Fibroblast of lung (primary cell): ENCODE data around the gene GET4. TPM values are rescaled to one million over a fixed set of nuclear protein-coding genes. Genes with fewer than 3 reads are reported as not detected.

Experiments
- DNase-seq, 2 donors: peaks; one replicate each; pipeline versions ENCODE4 v3.0.0 to v3.0.0-alpha.2; 2010; ENCODE audit warnings: low read depth in 2 of 2
- H2AFZ ChIP-seq: 2 replicates; pipeline ENCODE4 v1.5.1; 2012; ENCODE audit warnings: low read length, control low read depth, inconsistent platforms
- H3K27ac ChIP-seq: 2 replicates; pipeline ENCODE4 v1.5.1; 2011; ENCODE audit warnings: low read length, control low read depth; ENCODE audit not compliant: insufficient read depth
- H3K27me3 ChIP-seq: 2 replicates; pipeline ENCODE4 v1.5.1; 2011; ENCODE audit warnings: mild to moderate bottlenecking, low read length; ENCODE audit not compliant: control insufficient read depth, insufficient read depth
- H3K36me3 ChIP-seq: 2 replicates; pipeline ENCODE4 v1.5.1; 2011; ENCODE audit warnings: low read length; ENCODE audit not compliant: control insufficient read depth, insufficient read depth
- H3K4me1 ChIP-seq: 2 replicates; pipeline ENCODE4 v1.5.1; 2011; ENCODE audit warnings: low read length; ENCODE audit not compliant: control insufficient read depth, insufficient read depth; ENCODE audit errors: extremely low read depth
- H3K4me2 ChIP-seq: 2 replicates; pipeline ENCODE4 v1.5.1; 2011; ENCODE audit warnings: low read length, control low read depth; ENCODE audit not compliant: insufficient read depth; ENCODE audit errors: extremely low read depth
- H3K4me3 ChIP-seq, 4 experiments: fragments of 200-600 bp in 1 of 4; sonication (generic) in 1 of 4; replicated peaks in 1 of 4; 2 replicates each; pipeline ENCODE4 v1.5.1; 2011 to 2016; ENCODE audit warnings: low read length in 4 of 4, low read depth in 3 of 4, mild to moderate bottlenecking in 3 of 4, control low read depth in 2 of 4, inconsistent platforms in 1 of 4, mixed read lengths in 1 of 4; ENCODE audit not compliant: insufficient read depth in 1 of 4; ENCODE audit errors: control extremely low read depth in 1 of 4
- H3K79me2 ChIP-seq: 2 replicates; pipeline ENCODE4 v1.5.1; 2012; ENCODE audit warnings: mild to moderate bottlenecking, low read length, inconsistent platforms; ENCODE audit not compliant: control insufficient read depth, insufficient read depth
- H3K9ac ChIP-seq: 2 replicates; pipeline ENCODE4 v1.5.1; 2011; ENCODE audit warnings: mild to moderate bottlenecking, low read length, control low read depth; ENCODE audit not compliant: insufficient read depth
- H3K9me3 ChIP-seq: 2 replicates; pipeline ENCODE4 v1.5.1; 2012; ENCODE audit warnings: low read depth, low read length; ENCODE audit not compliant: control insufficient read depth, insufficient read depth
- H4K20me1 ChIP-seq: 2 replicates; pipeline ENCODE4 v1.5.1; 2011; ENCODE audit warnings: low read length; ENCODE audit not compliant: control insufficient read depth, insufficient read depth; ENCODE audit errors: extremely low read depth
- EZH2 ChIP-seq: IDR thresholded peaks from 2 replicates; pipeline ENCODE4 v1.5.1; 2012; ENCODE audit warnings: low read length, control low read depth, mild to moderate bottlenecking; ENCODE audit errors: missing control alignments
- polyA plus RNA-seq, 2 donors: library from polyadenylated mRNA; depleted of rRNA in 1 of 2; stranded (reverse) in 1 of 2; unstranded in 1 of 2; fragments of >200 nt; gene quantifications; 2 replicates each; pipeline ENCODE4 v1.2.1, GENCODE V29; 2011 to 2012; ENCODE audit warnings: missing spikeins in 1 of 2
- total RNA-seq: library from RNA; depleted of rRNA; stranded (reverse); fragments of >200 nt; gene quantifications from 2 replicates; pipeline ENCODE4 v1.2.1, GENCODE V29; 2014
- TF ChIP-seq, protein P1 (sequence below), 2 donors: IDR thresholded peaks in 1 of 2; conservative IDR thresholded peaks in 1 of 2; 1 replicate in 1 of 2; 2 replicates in 1 of 2; pipeline ENCODE4 v1.5.1; 2011 to 2012; ENCODE audit warnings: low read length in 2 of 2, control low read depth in 1 of 2, inconsistent platforms in 1 of 2, low read depth in 1 of 2, mild to moderate bottlenecking in 1 of 2

The GET4 gene
- total and polyA plus RNA-seq, 2 donors (not counting 1 experiment from before 2014, with no cell fraction given): 13.4 to 23.1 TPM

DNA sequence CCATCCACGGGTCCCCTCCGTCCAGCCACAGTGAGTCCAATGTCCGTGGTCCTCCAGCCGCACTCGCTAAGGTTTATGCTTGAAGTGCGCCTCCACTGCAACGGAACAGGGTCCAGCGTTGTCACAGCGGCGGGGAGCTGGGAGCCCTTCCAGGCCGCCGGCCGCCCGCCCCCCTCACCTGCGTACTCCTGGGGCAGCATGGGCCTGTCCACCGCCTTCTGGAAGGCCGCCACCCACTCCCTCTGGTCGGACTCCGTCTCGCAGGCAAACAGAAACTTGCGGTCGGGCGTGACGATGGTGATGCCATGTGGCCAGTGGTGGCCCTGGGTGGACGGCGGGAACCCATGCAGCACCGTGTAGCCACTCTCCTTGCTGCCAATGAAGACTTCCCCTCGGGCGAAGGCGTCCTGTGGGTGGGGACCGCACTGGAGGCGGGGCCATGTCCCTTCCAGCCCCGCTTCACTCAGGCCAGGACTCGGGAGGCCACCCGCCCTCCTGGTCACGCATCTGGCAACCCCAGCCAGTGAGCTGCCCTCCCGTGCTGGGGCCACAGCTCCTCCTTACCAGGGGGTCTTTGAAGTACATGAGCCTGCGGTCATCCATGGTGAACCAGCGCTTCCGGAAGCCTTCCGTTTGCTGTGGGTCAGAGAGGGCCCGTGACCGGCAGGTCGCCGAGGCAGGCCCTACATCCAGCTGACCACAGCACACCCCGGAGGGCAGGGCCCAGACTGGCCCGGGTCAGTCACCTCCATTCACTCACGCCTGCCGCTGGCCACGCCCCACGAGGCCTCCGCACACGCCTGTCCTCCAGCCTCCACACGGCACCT, 22.7 kb downstream of the GET4 start:
- H3K27me3 ChIP-seq: no peaks in the 10 kb centered on the region
- no peak for TF ChIP-seq EZH2
- TF ChIP-seq, protein P1, sequence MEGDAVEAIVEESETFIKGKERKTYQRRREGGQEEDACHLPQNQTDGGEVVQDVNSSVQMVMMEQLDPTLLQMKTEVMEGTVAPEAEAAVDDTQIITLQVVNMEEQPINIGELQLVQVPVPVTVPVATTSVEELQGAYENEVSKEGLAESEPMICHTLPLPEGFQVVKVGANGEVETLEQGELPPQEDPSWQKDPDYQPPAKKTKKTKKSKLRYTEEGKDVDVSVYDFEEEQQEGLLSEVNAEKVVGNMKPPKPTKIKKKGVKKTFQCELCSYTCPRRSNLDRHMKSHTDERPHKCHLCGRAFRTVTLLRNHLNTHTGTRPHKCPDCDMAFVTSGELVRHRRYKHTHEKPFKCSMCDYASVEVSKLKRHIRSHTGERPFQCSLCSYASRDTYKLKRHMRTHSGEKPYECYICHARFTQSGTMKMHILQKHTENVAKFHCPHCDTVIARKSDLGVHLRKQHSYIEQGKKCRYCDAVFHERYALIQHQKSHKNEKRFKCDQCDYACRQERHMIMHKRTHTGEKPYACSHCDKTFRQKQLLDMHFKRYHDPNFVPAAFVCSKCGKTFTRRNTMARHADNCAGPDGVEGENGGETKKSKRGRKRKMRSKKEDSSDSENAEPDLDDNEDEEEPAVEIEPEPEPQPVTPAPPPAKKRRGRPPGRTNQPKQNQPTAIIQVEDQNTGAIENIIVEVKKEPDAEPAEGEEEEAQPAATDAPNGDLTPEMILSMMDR (conservative IDR thresholded peaks at IDR 0.05 in 1 of 2, IDR thresholded peaks at IDR 0.05 in 1 of 2; ENCODE audit: low read depth in 1 of 2, low read length in 2 of 2): no peak
- peaks cover 18% of the 10 kb centered on the region for H3K36me3 ChIP-seq
- H4K20me1 ChIP-seq: no peaks in the 10 kb centered on the region
- no peak overlapping the region for H3K4me3 ChIP-seq
- no peak overlapping the region for H3K9ac ChIP-seq
- H3K79me2 ChIP-seq: no peaks in the 10 kb centered on the region
- DNase-seq: no peak
- H3K27ac ChIP-seq: no peak overlapping the region
- no peak overlapping the region for H3K4me2 ChIP-seq
- H2AFZ ChIP-seq: no peak overlapping the region
- peaks cover 3% of the 10 kb centered on the region for H3K4me1 ChIP-seq
- H3K9me3 ChIP-seq: no peaks in the 10 kb centered on the region

DNA sequence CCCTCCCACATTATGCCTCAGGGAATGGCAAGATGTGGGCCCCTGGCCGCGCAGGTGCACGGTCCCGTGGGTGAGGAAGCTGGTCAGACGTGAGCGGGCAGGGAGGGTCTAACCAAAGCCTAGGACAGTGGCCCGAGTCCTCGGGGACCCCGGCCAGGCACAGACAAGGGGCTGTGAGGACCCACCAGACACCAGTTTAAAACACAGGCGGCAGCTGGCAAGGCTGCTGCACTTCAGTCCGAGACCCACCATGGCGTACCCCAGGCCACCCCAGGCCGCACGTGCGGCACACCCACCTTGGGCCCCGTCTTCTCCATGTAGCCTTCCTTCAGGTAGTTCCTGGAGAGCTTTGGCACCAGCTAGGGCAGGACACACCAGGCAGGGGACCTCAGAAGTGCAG, 23.5 kb downstream of the GET4 start:
- Histone ChIP-seq H3K27me3 (no peaks in the 10 kb centered on the region), H3K36me3 (peaks cover 16% of the 10 kb centered on the region), H3K4me1 (peaks cover 9% of the 10 kb centered on the region), H2AFZ (no peak overlapping the region), H3K27ac (no peak overlapping the region), H3K79me2 (no peaks in the 10 kb centered on the region), H3K4me3 (no peak overlapping the region), H3K4me2 (no peak overlapping the region), H3K9me3 (no peaks in the 10 kb centered on the region), H3K9ac (no peak overlapping the region), H4K20me1 (no peaks in the 10 kb centered on the region)
- DNase-seq: no peak
- TF ChIP-seq, protein P1 (conservative IDR thresholded peaks at IDR 0.05 in 1 of 2, IDR thresholded peaks at IDR 0.05 in 1 of 2; ENCODE audit: low read depth in 1 of 2, low read length in 2 of 2): no peak
- TF ChIP-seq EZH2: no peak

DNA sequence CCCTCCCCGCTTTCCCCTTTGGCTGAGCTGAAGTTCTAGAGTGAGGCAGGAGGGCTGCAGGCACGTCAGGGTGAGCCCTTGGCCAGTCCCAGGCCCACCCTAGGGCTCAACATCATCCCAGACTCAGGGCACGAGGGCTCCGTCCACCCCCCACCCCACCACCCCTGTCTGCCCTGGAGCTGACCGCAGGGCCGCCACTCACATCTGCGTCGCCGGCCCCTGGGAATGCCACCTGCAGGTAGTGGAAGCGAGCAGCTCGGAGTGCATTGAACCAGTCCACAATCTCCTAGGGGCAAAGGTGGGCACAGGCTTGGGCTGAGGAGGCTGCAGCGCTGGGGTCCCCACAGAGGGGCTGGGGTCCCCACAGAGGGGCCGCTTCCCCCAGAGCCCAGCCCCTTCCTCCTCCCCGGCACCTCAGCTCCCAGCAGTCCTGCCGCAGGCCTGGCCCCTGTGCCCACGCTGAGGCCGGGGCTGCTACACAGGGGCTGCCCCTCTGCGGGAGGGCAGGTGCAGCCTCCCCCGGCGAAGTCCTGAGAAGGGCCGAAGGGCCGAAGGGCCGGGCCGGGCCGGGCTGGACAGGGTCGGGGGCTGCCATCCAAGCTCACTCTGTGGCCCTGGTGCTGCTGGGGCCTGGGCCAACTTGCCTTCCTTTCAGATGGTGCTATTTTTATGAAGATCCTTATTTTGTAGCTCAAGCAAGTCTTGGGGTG, 24.1 kb downstream of the GET4 start:
- Histone ChIP-seq H2AFZ (no peak overlapping the region), H3K9me3 (no peaks in the 10 kb centered on the region), H3K27me3 (peaks cover 4% of the 10 kb centered on the region), H3K4me3 (no peak overlapping the region), H3K27ac (no peak overlapping the region), H3K36me3 (peaks cover 11% of the 10 kb centered on the region), H3K4me2 (no peak overlapping the region), H3K4me1 (peaks cover 9% of the 10 kb centered on the region), H3K9ac (no peak overlapping the region), H3K79me2 (no peaks in the 10 kb centered on the region), H4K20me1 (no peaks in the 10 kb centered on the region)
- DNase-seq: no peak
- TF ChIP-seq, protein P1 (conservative IDR thresholded peaks at IDR 0.05 in 1 of 2, IDR thresholded peaks at IDR 0.05 in 1 of 2; ENCODE audit: low read depth in 1 of 2, low read length in 2 of 2): no peak
- TF ChIP-seq EZH2: no peak
